ENCODE data around the gene SMAD3. TPM values are rescaled to one million over a fixed set of nuclear protein-coding genes. Genes with fewer than 3 reads are reported as not detected.

SMAD3 gene
- total RNA-seq, 1 donor from 2014 or later = 25.7 TPM

GRCh38 chr15:67195305-67195704 is 129.9 kb downstream of the SMAD3 start:
- Histone ChIP-seq H3K9me3 (no peaks in the 10 kb centered on the region), H3K27ac (no peak overlapping the region), H3K36me3 (peaks cover 35% of the 10 kb centered on the region), H3K4me3 (no peak overlapping the region), H3K27me3 (ENCODE audit: low read depth) (no peaks in the 10 kb centered on the region), H3K4me1 (peaks cover 9% of the 10 kb centered on the region)
- intact Hi-C loops (cut with DNase I) = no loop called here
- DNase-seq (no peak), ATAC-seq (no peak)
- TF ChIP-seq CTCF (IDR thresholded peaks at IDR 0.05) = no peak

GRCh38 chr15:67196222-67196621 is 130.8 kb downstream of the SMAD3 start:
- DNase-seq (no peak), ATAC-seq (no peak)
- Histone ChIP-seq H3K27ac (no peak overlapping the region), H3K36me3 (peaks cover 28% of the 10 kb centered on the region), H3K9me3 (no peaks in the 10 kb centered on the region), H3K4me3 (no peak overlapping the region), H3K4me1 (peaks cover 16% of the 10 kb centered on the region), H3K27me3 (ENCODE audit: low read depth) (no peaks in the 10 kb centered on the region)
- intact Hi-C loops (cut with DNase I) = no loop called here
- TF ChIP-seq CTCF (IDR thresholded peaks at IDR 0.05) = no peak

- H3K9me3 ChIP-seq = no peaks in the 10 kb centered on the region
- peaks cover 16% of the 10 kb centered on the region for H3K4me1 ChIP-seq
- H3K4me3 ChIP-seq = no peak overlapping the region
- ATAC-seq = peak in 1 of 2 donors; percentile 25
- DNase-seq = no peak
- intact Hi-C loops (cut with DNase I) = no loop called here
- TF ChIP-seq CTCF (IDR thresholded peaks at IDR 0.05) = no peak
- H3K27me3 ChIP-seq (ENCODE audit: low read depth) = no peaks in the 10 kb centered on the region
- no peak overlapping the region for H3K27ac ChIP-seq
- peaks cover 28% of the 10 kb centered on the region for H3K36me3 ChIP-seq
Observed at GRCh38 chr15:67196672-67197363, 131.4 kb downstream of the SMAD3 start.

GRCh38 chr15:67197364-67197695 is 131.9 kb downstream of the SMAD3 start:
- H3K27ac ChIP-seq = no peak overlapping the region
- no peak for ATAC-seq
- peaks cover 16% of the 10 kb centered on the region for H3K4me1 ChIP-seq
- peaks cover 32% of the 10 kb centered on the region for H3K36me3 ChIP-seq
- H3K27me3 ChIP-seq (ENCODE audit: low read depth) = no peaks in the 10 kb centered on the region
- no peak for TF ChIP-seq CTCF (IDR thresholded peaks at IDR 0.05)
- no peak overlapping the region for H3K4me3 ChIP-seq
- no peaks in the 10 kb centered on the region for H3K9me3 ChIP-seq
- intact Hi-C loops (cut with DNase I) = no loop called here
- DNase-seq = no peak

- Histone ChIP-seq H3K27ac (no peak overlapping the region), H3K4me1 (peaks cover 16% of the 10 kb centered on the region), H3K4me3 (no peak overlapping the region), H3K36me3 (peaks cover 30% of the 10 kb centered on the region), H3K27me3 (ENCODE audit: low read depth) (no peaks in the 10 kb centered on the region), H3K9me3 (no peaks in the 10 kb centered on the region)
- DNase-seq (no peak), ATAC-seq (no peak)
- TF ChIP-seq CTCF (IDR thresholded peaks at IDR 0.05) = no peak
- intact Hi-C loops (cut with DNase I) = no loop called here
Observed at GRCh38 chr15:67198157-67198754, 132.9 kb downstream of the SMAD3 start.

All from lower lobe of right lung (tissue), 2 donors.